ENCODE data around the gene TTYH1. TPM values are rescaled to one million over a fixed set of nuclear protein-coding genes. Genes with fewer than 3 reads are reported as not detected.

The TTYH1 gene
- total RNA-seq, 1 donor from 2014 or later = not detected

DNA sequence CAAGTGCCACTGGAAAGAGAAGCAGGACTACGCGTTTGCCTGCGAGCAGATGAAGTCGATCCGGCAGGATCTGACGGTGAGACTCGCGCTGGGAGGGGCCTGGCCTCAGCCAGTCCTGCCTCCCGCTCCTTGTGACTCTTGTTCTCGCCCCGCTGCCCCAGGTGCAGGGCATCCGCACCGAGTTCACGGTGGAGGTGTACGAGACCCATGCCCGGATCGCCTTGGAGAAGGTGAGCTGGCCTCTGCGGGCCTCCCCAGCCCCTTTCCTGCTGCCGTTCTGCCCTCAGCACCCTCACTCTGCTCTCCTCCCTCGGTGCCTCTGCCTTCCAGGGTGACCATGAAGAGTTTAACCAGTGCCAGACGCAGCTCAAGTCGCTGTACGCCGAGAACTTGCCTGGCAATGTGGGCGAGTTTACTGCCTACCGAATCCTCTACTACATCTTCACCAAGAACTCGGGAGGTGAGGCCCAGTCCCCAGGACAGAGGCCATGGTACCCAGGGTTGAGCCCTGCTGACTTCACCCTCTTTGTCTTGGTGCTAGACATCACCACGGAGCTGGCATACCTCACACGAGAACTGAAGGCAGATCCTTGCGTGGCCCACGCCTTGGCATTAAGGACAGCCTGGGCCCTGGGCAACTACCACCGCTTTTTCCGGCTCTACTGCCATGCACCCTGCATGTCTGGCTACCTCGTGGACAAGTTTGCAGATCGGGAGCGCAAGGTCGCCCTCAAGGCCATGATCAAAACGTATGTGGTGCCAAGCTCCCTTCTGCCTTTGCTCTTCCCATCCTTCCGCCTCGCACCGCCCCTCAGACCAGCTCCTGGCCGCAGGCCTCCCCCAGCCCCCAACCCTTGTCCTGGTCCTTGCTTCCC lies 42.7 kb downstream of the TTYH1 start:
- H3K4me3 Mint-ChIP-seq (ENCODE audit: unreplicated experiment) = no peak overlapping the region
- peaks cover 38% of the 10 kb centered on the region for H3K36me3 Mint-ChIP-seq (ENCODE audit: low read depth)

DNA sequence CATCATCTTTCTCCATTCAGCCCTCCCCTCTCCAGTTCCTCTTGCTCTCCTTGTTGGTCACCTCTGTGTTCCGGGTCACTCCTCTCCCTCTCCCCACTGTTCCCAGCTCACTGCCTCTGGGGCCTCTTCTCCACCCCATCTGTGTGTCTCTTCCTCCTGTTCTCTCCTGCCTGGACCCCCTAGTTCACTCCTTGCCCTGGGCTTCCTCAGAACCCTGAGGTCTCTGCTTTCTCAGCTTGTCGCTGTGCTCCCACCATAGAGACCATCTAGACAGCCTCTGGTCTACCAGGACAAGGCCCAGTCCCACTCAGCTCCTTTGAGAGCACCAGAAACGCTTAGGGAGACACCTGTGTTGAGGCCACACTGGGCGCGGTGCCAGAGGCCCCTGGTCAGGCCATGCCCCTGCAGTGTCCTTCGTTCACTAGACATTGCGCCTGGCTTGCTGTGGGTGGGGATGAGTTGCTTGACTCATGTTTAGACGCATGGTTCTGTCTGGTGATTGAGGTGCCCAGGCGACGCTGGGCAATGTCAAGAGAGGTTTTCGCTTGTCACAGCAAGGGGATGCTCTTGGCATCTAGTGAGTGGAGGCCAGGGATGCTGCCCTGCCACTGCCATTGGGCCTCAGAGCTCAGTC lies 43.5 kb downstream of the TTYH1 start:
- DNase-seq (ENCODE audit: low spot score) = peak; percentile 91
- no peaks in the 10 kb centered on the region for H3K27me3 Mint-ChIP-seq (ENCODE audit: low read depth)
- peaks cover 37% of the 10 kb centered on the region for H3K4me1 Mint-ChIP-seq (ENCODE audit: low read depth)
- no peak overlapping the region for H3K4me3 Mint-ChIP-seq (ENCODE audit: unreplicated experiment)
- peaks cover 35% of the 10 kb centered on the region for H3K36me3 Mint-ChIP-seq (ENCODE audit: low read depth)
- H3K27ac Mint-ChIP-seq (ENCODE audit: unreplicated experiment) = peak overlapping the region; percentile 67
- TF ChIP-seq, protein P1, sequence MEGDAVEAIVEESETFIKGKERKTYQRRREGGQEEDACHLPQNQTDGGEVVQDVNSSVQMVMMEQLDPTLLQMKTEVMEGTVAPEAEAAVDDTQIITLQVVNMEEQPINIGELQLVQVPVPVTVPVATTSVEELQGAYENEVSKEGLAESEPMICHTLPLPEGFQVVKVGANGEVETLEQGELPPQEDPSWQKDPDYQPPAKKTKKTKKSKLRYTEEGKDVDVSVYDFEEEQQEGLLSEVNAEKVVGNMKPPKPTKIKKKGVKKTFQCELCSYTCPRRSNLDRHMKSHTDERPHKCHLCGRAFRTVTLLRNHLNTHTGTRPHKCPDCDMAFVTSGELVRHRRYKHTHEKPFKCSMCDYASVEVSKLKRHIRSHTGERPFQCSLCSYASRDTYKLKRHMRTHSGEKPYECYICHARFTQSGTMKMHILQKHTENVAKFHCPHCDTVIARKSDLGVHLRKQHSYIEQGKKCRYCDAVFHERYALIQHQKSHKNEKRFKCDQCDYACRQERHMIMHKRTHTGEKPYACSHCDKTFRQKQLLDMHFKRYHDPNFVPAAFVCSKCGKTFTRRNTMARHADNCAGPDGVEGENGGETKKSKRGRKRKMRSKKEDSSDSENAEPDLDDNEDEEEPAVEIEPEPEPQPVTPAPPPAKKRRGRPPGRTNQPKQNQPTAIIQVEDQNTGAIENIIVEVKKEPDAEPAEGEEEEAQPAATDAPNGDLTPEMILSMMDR (IDR thresholded peaks at IDR 0.05) = no peak
- no peaks in the 10 kb centered on the region for H3K9me3 Mint-ChIP-seq (ENCODE audit: low read depth)

More for the DNA sequence above, 42.7 kb downstream of the TTYH1 start:
- peaks cover 37% of the 10 kb centered on the region for H3K4me1 Mint-ChIP-seq (ENCODE audit: low read depth)
- peak; percentile 87 for DNase-seq (ENCODE audit: low spot score)
- H3K27me3 Mint-ChIP-seq (ENCODE audit: low read depth) = no peaks in the 10 kb centered on the region
- no peaks in the 10 kb centered on the region for H3K9me3 Mint-ChIP-seq (ENCODE audit: low read depth)
- H3K27ac Mint-ChIP-seq (ENCODE audit: unreplicated experiment) = no peak overlapping the region
- TF ChIP-seq, protein P1 (IDR thresholded peaks at IDR 0.05) = no peak

DNA sequence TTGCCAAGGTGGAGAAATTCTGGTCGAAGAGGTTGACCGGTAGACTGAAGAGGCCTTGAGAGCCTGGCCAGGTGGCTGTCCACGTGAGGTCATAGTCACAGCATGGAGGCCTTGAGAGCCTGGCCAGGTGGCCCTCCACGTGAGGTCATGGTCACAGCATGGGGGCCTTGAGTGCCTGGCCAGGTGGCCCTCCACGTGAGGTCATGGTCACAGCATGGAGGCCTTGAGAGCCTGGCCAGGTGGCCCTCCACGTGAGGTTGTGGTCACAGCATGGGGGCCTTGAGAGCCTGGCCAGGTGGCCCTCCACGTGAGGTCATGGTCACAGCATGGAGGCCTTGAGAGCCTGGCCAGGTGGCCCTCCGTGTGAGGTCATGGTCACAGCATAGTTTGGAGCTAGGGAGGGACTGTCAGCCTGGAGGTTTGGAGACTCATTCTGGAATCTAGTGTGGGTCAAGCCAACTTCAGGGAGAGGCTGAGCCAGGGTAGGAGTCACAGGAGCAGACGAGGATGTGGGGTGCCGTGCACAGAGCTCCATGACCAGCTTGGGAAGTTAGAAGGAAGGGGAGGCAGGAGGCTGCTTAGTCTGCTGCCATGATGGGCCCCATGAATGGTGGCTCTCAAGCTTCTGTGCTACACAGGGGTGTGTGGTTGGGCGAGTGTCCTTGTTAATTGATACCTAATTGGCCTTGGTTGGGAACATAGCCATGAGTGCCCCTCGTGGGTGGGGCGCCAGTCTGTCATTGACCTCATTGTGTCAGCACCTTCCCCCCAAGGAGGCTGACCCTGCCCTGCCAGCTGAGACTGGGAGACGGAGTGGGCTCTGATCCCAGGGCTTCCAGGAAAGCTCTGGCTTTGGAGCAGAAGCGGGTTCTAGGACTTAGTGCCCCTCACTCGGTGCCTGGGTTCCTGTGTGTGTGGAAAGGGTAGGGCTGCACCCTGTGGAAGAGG lies 44.3 kb downstream of the TTYH1 start:
- peak overlapping the region; percentile 75 for H3K27ac Mint-ChIP-seq (ENCODE audit: unreplicated experiment)
- peak; percentile 75 for DNase-seq (ENCODE audit: low spot score)
- H3K4me3 Mint-ChIP-seq (ENCODE audit: unreplicated experiment) = no peak overlapping the region
- H3K4me1 Mint-ChIP-seq (ENCODE audit: low read depth) = peaks cover 43% of the 10 kb centered on the region
- H3K36me3 Mint-ChIP-seq (ENCODE audit: low read depth) = peaks cover 35% of the 10 kb centered on the region
- no peaks in the 10 kb centered on the region for H3K27me3 Mint-ChIP-seq (ENCODE audit: low read depth)
- TF ChIP-seq, protein P1 (IDR thresholded peaks at IDR 0.05) = no peak
- H3K9me3 Mint-ChIP-seq (ENCODE audit: low read depth) = no peaks in the 10 kb centered on the region

DNA sequence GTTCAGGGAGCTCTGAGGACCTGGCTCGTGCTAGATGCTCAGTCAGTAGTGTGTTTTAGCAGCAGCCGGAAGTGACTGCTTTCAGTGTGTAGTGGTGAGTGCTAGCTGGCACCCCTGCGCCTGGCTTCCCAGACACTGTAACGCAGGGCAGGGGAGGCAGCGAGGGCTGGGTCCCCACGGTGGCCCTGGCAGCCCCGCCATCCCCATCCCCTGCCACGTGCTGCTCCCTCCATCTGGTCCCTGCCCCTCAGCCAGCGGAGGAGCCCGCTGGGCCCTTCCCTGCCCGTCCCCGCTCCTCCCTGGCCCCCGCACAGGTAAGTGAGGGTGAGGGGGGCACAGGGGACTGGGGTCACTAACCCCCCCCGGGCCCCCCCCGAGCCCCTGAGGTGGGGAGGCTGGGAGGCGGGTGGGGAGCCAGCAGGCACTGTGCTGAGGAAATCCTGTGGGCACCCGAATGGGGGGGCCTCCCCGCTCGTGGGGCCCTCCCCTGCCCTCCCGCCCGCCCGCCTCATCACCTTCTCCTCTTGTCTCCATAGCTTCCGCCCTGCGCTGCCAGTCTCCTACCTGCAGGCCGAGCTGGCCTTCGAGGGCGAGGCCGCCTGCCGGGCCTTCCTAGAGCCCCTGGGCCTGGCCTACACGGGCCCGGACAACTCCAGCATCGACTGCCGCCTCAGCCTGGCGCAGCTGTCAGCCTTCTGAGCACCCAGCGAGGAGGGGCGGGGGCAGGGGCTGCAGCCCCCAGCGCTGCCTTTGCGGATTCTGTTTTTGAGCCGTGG lies 45.2 kb downstream of the TTYH1 start:
- no peaks in the 10 kb centered on the region for H3K27me3 Mint-ChIP-seq (ENCODE audit: low read depth)
- H3K4me1 Mint-ChIP-seq (ENCODE audit: low read depth) = peaks cover 46% of the 10 kb centered on the region
- H3K36me3 Mint-ChIP-seq (ENCODE audit: low read depth) = peaks cover 29% of the 10 kb centered on the region
- TF ChIP-seq, protein P1 (IDR thresholded peaks at IDR 0.05) = no peak
- H3K27ac Mint-ChIP-seq (ENCODE audit: unreplicated experiment) = peak overlapping the region; percentile 83
- H3K9me3 Mint-ChIP-seq (ENCODE audit: low read depth) = no peaks in the 10 kb centered on the region
- H3K4me3 Mint-ChIP-seq (ENCODE audit: unreplicated experiment) = no peak overlapping the region
- peak; percentile 78 for DNase-seq (ENCODE audit: low spot score)
